AG04450 (cell line): Measurements from ENCODE around the gene ZC3H15. TPM values are rescaled to one million over a fixed set of nuclear protein-coding genes. Genes with fewer than 3 reads are reported as not detected.

ENCODE experiments used
- CTCF ChIA-PET: fragments of 300-600, 350-600 bp; formaldehyde crosslinking; extraction: SDS; loops from one replicate; lab custom pipeline; 2022; ENCODE audit warnings: antibody characterized with exemption, inconsistent platforms; lab: Charles Lee
- POLR2A ChIA-PET: fragments of 350-600 bp; formaldehyde crosslinking; extraction: SDS; loops from one replicate; lab custom pipeline; 2021; ENCODE audit warnings: antibody characterized with exemption, inconsistent platforms; lab: Yijun Ruan, JAX
- DNase-seq: peaks from one replicate; pipeline ENCODE4 v3.0.0-alpha.2; 2011; ENCODE audit warnings: low read depth, low spot score
- H3K27ac ChIP-seq: one replicate; pipeline ENCODE4 v1.5.1; 2012; ENCODE audit warnings: low read depth, low read length, control low read depth
- H3K27me3 ChIP-seq: one replicate; pipeline ENCODE4 v1.6.0; 2012; ENCODE audit warnings: low read length; ENCODE audit not compliant: control insufficient read depth, insufficient read depth
- H3K4me3 ChIP-seq: 2 replicates; pipeline ENCODE4 v1.5.1; 2011; ENCODE audit warnings: mild to moderate bottlenecking, low read depth, low read length, control low read depth
- H3K9me3 ChIP-seq: 2 replicates; pipeline ENCODE4 v1.5.1; 2012; ENCODE audit warnings: low read length; ENCODE audit not compliant: control insufficient read depth, insufficient read depth
- CTCF ChIP-seq: IDR thresholded peaks from 2 replicates; pipeline ENCODE4 v1.5.1; 2011; ENCODE audit warnings: low read depth, low read length, control low read depth, inconsistent platforms
- polyA plus RNA-seq: library from polyadenylated mRNA; depleted of rRNA; stranded (reverse); fragments of >200 nt; gene quantifications from 2 replicates; pipeline ENCODE4 v1.2.3, GENCODE V29; 2011

Gene ZC3H15
- polyA plus RNA-seq, 1 experiment: 107 TPM

GRCh38 chr2:186486651-186487647, 889 bp downstream of the ZC3H15 start:
- Histone ChIP-seq H3K9me3 (no peaks in the 10 kb centered on the region), H3K4me3 (peak overlapping the region; percentile 74), H3K27ac (peak overlapping the region; percentile 95), H3K27me3 (no peaks in the 10 kb centered on the region)
- ChIA-PET POLR2A (interaction anchor here (0.8 to 1.9 kb wide), 3 partner anchors 12 to 155 kb away, joined by 3 to 11 read pairs (median 7); partner anchors contain the start of gene ITGAV), CTCF (no interaction called here)
- no peak for TF ChIP-seq CTCF
- DNase-seq: no peak

- H3K27ac ChIP-seq: no peak overlapping the region
- POLR2A ChIA-PET: no interaction called here
Measured at GRCh38 chr2:186493564-186494085, 7.6 kb downstream of the ZC3H15 start.

DNA sequence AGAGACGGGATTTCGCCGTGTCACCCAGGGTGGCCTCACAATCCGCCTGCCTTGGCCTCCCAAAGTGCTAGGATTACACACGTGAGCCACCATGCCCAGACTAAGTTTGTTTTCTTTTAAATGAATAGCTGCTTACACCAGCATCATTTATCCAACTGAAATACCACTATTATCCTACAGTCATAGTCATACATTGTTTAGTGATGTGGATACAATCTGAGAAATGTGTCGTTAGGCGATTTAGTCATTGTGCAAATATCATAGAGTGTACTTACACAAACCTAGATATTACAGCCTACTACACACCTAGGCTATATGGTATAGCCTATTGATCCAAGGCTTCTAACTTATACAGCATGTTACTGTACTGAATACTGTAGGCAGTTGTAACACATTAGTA, 10.3 kb downstream of the ZC3H15 start:
- Histone ChIP-seq H3K27ac (no peak overlapping the region), H3K4me3 (no peak overlapping the region), H3K9me3 (no peaks in the 10 kb centered on the region), H3K27me3 (no peaks in the 10 kb centered on the region)
- TF ChIP-seq CTCF: no peak
- ChIA-PET POLR2A (no interaction called here), CTCF (no interaction called here)
- DNase-seq: no peak

More at GRCh38 chr2:186493564-186494085, 7.6 kb downstream of the ZC3H15 start:
- CTCF ChIA-PET: no interaction called here
- Histone ChIP-seq H3K4me3 (no peak overlapping the region), H3K9me3 (no peaks in the 10 kb centered on the region), H3K27me3 (no peaks in the 10 kb centered on the region)
- no peak for TF ChIP-seq CTCF
- DNase-seq: no peak

GRCh38 chr2:186497928-186498327, 11.9 kb downstream of the ZC3H15 start:
- Histone ChIP-seq H3K27ac (no peak overlapping the region), H3K27me3 (no peaks in the 10 kb centered on the region), H3K9me3 (no peaks in the 10 kb centered on the region), H3K4me3 (no peak overlapping the region)
- CTCF ChIA-PET: interaction anchor here (1.1 kb wide), 1 partner anchor 144 kb away, joined by 4 read pairs; no protein-coding TSS in a partner anchor
- no peak for DNase-seq
- no peak for TF ChIP-seq CTCF
- POLR2A ChIA-PET: no interaction called here
